Brain pericyte (primary cell): ENCODE results near the gene OGN.

ENCODE experiments used
- DNase-seq: peaks from one replicate; pipeline ENCODE4 v3.0.0-alpha.2; 2012; ENCODE audit warnings: low read depth, low spot score

OGN gene

GRCh38 chr9:92405818-92406217 is 1.4 kb upstream of the OGN start:
- no peak for DNase-seq

- no peak for DNase-seq
Measured at GRCh38 chr9:92402826-92403745, 1.3 kb downstream of the OGN start.

GRCh38 chr9:92402360-92402759 is 2.0 kb downstream of the OGN start:
- no peak for DNase-seq

- DNase-seq: no peak
Measured at GRCh38 chr9:92397853-92398252, 6.5 kb downstream of the OGN start.

- no peak for DNase-seq
Measured at GRCh38 chr9:92395617-92396016, 8.8 kb downstream of the OGN start.

- DNase-seq: no peak
Measured at GRCh38 chr9:92393686-92394085, 10.7 kb downstream of the OGN start.

- DNase-seq: no peak
Measured at GRCh38 chr9:92392690-92393089, 11.7 kb downstream of the OGN start.

- no peak for DNase-seq
Measured at GRCh38 chr9:92385953-92386352, 18.4 kb downstream of the OGN start.

GRCh38 chr9:92385477-92385876 is 18.9 kb downstream of the OGN start:
- no peak for DNase-seq

- no peak for DNase-seq
Measured at GRCh38 chr9:92385001-92385400, 19.4 kb downstream of the OGN start.

- no peak for DNase-seq
Measured at GRCh38 chr9:92384375-92384774, 20.0 kb downstream of the OGN start.

- DNase-seq: no peak
Measured at GRCh38 chr9:92381775-92382174, 22.6 kb downstream of the OGN start.

GRCh38 chr9:92380603-92381002 is 23.8 kb downstream of the OGN start:
- DNase-seq: no peak

GRCh38 chr9:92378865-92379560 is 25.4 kb downstream of the OGN start:
- DNase-seq: no peak

GRCh38 chr9:92377876-92378275 is 26.5 kb downstream of the OGN start:
- no peak for DNase-seq

- DNase-seq: no peak
Measured at GRCh38 chr9:92373167-92373566, 31.2 kb downstream of the OGN start.

GRCh38 chr9:92369075-92369474 is 35.3 kb downstream of the OGN start:
- DNase-seq: no peak

GRCh38 chr9:92360083-92360482 is 44.3 kb downstream of the OGN start:
- DNase-seq: no peak

GRCh38 chr9:92359394-92359995 is 44.9 kb downstream of the OGN start:
- DNase-seq: no peak

- no peak for DNase-seq
Measured at GRCh38 chr9:92353051-92353450, 51.3 kb downstream of the OGN start.

- DNase-seq: no peak
Measured at GRCh38 chr9:92350740-92351133, 53.6 kb downstream of the OGN start.
